ENCODE data around the gene NCAM1. TPM values are rescaled to one million over a fixed set of nuclear protein-coding genes. Genes with fewer than 3 reads are reported as not detected.
A peak's percentile ranks its signal among the peaks of the same experiment; 100 is the strongest.

The NCAM1 gene
- total RNA-seq, 1 donor from 2014 or later: 27.3 TPM

- Mint-ChIP-seq H3K36me3 (ENCODE audit: insufficient read depth) (no peaks in the 10 kb centered on the region), H3K27me3 (peaks cover 3% of the 10 kb centered on the region), H3K4me3 (ENCODE audit: low read depth) (no peak overlapping the region), H3K4me1 (ENCODE audit: low read depth) (peaks cover 4% of the 10 kb centered on the region), H3K27ac (no peak overlapping the region), H3K9me3 (ENCODE audit: low read depth) (no peaks in the 10 kb centered on the region)
- DNase-seq (ENCODE audit: low spot score, unreplicated experiment): no peak
- no peak for TF ChIP-seq CTCF (IDR thresholded peaks at IDR 0.05; ENCODE audit: unreplicated experiment)
These were observed 310.5 kb downstream of the NCAM1 start for GRCh38 chr11:113271551-113272245.

DNA sequence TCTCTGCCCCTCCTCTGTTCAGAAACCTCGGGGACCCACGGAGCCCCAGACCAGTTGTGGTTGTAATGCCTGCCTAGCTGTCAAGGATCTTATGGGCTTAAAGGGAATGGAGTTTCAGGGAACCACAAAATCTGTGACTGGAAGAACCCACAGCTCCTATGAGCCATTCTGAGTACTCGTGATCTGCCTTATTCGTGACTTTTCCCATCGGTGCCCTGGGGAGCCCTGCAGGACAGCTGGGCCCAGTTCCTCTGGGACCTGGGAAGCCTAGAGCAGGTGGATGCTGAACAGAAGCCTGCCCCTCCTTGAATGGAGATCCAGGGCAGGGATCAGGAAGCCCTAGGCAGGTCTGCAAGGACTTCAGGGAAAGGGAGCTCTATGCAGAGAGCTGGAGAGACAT, 311.1 kb downstream of the NCAM1 start:
- Mint-ChIP-seq H3K4me1 (ENCODE audit: low read depth) (peaks cover 4% of the 10 kb centered on the region), H3K9me3 (ENCODE audit: low read depth) (no peaks in the 10 kb centered on the region), H3K4me3 (ENCODE audit: low read depth) (no peak overlapping the region), H3K27ac (no peak overlapping the region), H3K36me3 (ENCODE audit: insufficient read depth) (no peaks in the 10 kb centered on the region), H3K27me3 (peaks cover 3% of the 10 kb centered on the region)
- no peak for DNase-seq (ENCODE audit: low spot score, unreplicated experiment)
- TF ChIP-seq CTCF (IDR thresholded peaks at IDR 0.05; ENCODE audit: unreplicated experiment): no peak

DNA sequence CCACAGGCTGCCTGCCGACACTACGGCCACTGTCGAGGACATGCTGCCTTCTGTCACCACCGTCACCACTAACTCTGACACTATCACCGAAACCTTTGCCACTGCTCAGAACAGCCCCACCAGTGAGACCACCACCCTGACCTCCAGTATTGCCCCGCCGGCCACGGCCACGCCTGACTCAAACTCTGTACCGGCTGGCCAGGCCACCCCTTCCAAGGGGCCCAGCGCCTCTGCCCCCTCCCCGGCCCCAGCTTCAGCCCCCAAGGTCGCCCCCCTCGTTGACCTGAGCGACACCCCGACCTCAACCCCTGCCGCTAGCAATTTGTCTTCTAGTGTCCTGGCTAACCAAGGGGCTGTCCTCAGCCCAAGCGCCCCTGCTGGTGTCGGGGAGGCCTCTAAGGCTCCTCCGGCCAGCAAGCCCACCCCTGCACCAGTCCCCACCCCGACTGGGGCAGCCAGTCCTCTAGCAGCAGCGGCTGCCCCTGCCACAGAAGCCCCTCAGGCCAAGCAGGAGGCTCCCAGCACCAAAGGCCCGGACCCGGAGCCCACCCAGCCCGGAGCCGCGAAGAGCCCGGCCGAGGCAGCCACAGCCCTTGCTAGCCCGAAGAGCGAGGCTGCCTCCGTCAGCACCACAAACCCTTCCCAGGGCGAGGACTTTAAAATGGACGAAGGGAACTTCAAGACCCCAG, 311.9 kb downstream of the NCAM1 start:
- no peak for TF ChIP-seq CTCF (IDR thresholded peaks at IDR 0.05; ENCODE audit: unreplicated experiment)
- no peaks in the 10 kb centered on the region for H3K9me3 Mint-ChIP-seq (ENCODE audit: low read depth)
- H3K27me3 Mint-ChIP-seq: peaks cover 3% of the 10 kb centered on the region
- no peak for DNase-seq (ENCODE audit: low spot score, unreplicated experiment)
- peaks cover 4% of the 10 kb centered on the region for H3K4me1 Mint-ChIP-seq (ENCODE audit: low read depth)
- H3K36me3 Mint-ChIP-seq (ENCODE audit: insufficient read depth): no peaks in the 10 kb centered on the region
- H3K27ac Mint-ChIP-seq: peak overlapping the region; percentile 50
- no peak overlapping the region for H3K4me3 Mint-ChIP-seq (ENCODE audit: low read depth)

DNA sequence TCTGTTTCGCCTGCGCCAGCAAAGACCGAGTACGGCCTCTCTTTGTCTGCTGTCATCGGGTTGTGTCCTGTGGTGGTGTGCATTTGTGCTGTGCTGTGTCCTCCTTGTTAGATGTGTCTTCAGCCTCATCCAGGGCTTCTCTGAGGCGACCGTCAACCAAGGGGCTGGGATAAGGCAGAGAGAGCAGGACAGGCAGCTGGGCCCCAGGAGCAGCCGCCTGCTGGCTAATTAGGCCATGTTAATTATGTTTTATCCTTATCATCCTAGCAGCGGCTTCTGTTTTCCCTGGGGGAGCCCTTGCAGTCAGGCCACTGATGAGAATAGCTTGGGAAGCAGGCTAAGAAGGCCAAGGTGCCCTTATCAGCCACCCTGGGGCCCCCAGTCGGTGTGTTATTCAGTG, 312.5 kb downstream of the NCAM1 start:
- no peak for DNase-seq (ENCODE audit: low spot score, unreplicated experiment)
- Mint-ChIP-seq H3K27me3 (peaks cover 3% of the 10 kb centered on the region), H3K4me3 (ENCODE audit: low read depth) (no peak overlapping the region), H3K27ac (no peak overlapping the region), H3K9me3 (ENCODE audit: low read depth) (no peaks in the 10 kb centered on the region), H3K36me3 (ENCODE audit: insufficient read depth) (no peaks in the 10 kb centered on the region), H3K4me1 (ENCODE audit: low read depth) (peaks cover 4% of the 10 kb centered on the region)
- no peak for TF ChIP-seq CTCF (IDR thresholded peaks at IDR 0.05; ENCODE audit: unreplicated experiment)

DNA sequence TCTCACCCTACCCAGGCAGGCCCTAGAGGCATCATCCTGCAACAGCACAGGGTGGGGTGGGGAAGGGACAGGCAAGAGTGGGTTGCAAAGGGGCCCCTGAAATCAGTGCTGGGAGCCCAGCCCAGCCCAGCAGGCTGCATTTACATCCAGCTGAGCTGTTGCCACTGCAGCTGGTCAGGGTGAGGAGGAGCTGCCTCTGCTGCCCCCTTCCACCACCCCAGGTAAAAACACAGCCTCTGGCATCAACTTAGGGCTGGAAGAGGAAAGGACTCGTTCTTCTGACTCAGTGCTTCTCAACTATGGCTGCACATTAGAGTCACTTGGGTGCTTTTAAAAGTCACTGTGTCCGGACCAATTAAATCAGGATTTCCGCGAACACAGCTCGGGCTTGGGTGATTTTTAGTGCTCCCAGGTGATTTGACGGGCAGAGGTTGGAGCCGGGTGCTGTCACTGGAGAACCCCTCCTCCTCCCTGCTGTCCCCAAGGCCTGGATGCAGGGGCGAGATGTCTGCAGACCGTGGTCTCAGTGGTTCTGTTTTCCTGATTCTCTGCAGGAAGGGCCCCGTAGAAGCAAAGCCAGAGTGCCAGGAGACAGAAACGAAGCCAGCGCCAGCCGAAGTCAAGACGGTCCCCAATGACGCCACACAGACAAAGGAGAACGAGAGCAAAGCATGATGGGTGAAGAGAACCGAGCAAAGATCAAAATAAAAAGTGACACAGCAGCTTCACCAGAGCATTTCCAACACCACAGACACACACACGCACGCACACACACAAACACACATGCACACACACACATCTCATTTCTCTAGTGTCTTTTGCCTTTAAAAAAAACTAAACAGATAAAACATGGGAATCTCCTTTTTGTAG, 313.7 kb downstream of the NCAM1 start:
- H3K27ac Mint-ChIP-seq: no peak overlapping the region
- no peaks in the 10 kb centered on the region for H3K9me3 Mint-ChIP-seq (ENCODE audit: low read depth)
- peaks cover 7% of the 10 kb centered on the region for H3K27me3 Mint-ChIP-seq
- TF ChIP-seq CTCF (IDR thresholded peaks at IDR 0.05; ENCODE audit: unreplicated experiment): peak; percentile 20
- no peak for DNase-seq (ENCODE audit: low spot score, unreplicated experiment)
- H3K4me3 Mint-ChIP-seq (ENCODE audit: low read depth): no peak overlapping the region
- no peaks in the 10 kb centered on the region for H3K36me3 Mint-ChIP-seq (ENCODE audit: insufficient read depth)
- peaks cover 4% of the 10 kb centered on the region for H3K4me1 Mint-ChIP-seq (ENCODE audit: low read depth)

All from progenitor cell of endocrine pancreas (in vitro differentiated cells).